ENCODE results near the gene SHB. TPM values are rescaled to one million over a fixed set of nuclear protein-coding genes. Genes with fewer than 3 reads are reported as not detected.
A peak's percentile ranks its signal among the peaks of the same experiment; 100 is the strongest.

Gene SHB
- total RNA-seq, 1 experiment from 2014 or later = 12.2 TPM

DNA sequence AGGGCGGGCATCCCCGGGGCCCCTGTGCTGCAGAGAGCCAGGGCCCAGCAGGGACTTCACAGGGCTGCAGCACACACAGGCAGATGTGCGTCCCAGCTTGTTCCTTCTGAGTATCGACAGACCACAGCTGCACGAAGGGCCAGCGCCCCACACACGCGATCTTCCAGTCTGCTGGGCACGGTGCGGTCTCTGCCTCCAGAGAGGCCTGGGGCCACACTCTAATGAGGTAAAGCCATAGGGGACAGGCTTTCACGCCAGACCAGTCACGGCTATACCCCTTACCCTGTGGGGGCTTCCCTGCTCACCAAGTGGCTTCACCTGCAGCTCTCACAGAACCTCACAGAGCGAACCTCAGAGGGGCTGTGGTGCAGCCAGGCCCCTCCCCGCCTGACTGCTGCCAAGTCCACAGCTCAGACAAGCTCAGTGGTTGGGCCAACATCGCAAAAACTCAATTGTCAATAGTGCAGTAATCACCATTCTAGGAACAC, 82.2 kb downstream of the SHB start:
- Mint-ChIP-seq H3K9me3 (no peaks in the 10 kb centered on the region), H3K4me1 (0 out of 2 replicates have a peak, but pooled peaks cover 4% of the 10 kb centered on the region), H3K27ac (no peak overlapping the region), H3K27me3 (ENCODE audit: low read depth) (no peaks in the 10 kb centered on the region), H3K4me3 (no peak overlapping the region), H3K36me3 (no peaks in the 10 kb centered on the region)
- ATAC-seq (no peak), DNase-seq (ENCODE audit: low spot score) (no peak)
- POLR2A ChIA-PET = no interaction called here
- TF ChIP-seq, protein P1, sequence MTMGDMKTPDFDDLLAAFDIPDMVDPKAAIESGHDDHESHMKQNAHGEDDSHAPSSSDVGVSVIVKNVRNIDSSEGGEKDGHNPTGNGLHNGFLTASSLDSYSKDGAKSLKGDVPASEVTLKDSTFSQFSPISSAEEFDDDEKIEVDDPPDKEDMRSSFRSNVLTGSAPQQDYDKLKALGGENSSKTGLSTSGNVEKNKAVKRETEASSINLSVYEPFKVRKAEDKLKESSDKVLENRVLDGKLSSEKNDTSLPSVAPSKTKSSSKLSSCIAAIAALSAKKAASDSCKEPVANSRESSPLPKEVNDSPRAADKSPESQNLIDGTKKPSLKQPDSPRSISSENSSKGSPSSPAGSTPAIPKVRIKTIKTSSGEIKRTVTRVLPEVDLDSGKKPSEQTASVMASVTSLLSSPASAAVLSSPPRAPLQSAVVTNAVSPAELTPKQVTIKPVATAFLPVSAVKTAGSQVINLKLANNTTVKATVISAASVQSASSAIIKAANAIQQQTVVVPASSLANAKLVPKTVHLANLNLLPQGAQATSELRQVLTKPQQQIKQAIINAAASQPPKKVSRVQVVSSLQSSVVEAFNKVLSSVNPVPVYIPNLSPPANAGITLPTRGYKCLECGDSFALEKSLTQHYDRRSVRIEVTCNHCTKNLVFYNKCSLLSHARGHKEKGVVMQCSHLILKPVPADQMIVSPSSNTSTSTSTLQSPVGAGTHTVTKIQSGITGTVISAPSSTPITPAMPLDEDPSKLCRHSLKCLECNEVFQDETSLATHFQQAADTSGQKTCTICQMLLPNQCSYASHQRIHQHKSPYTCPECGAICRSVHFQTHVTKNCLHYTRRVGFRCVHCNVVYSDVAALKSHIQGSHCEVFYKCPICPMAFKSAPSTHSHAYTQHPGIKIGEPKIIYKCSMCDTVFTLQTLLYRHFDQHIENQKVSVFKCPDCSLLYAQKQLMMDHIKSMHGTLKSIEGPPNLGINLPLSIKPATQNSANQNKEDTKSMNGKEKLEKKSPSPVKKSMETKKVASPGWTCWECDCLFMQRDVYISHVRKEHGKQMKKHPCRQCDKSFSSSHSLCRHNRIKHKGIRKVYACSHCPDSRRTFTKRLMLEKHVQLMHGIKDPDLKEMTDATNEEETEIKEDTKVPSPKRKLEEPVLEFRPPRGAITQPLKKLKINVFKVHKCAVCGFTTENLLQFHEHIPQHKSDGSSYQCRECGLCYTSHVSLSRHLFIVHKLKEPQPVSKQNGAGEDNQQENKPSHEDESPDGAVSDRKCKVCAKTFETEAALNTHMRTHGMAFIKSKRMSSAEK (CRISPR knock-in tag; IDR thresholded peaks at IDR 0.05; ENCODE audit: borderline replicate concordance) = no peak
- TF ChIP-seq RELA (CRISPR knock-in tag; IDR thresholded peaks at IDR 0.05; ENCODE audit: borderline replicate concordance) (no peak), CREB1 (CRISPR knock-in tag; IDR thresholded peaks at IDR 0.05) (no peak), SP1 (CRISPR knock-in tag; conservative IDR thresholded peaks at IDR 0.05) (no peak)
- TF ChIP-seq, protein P2, sequence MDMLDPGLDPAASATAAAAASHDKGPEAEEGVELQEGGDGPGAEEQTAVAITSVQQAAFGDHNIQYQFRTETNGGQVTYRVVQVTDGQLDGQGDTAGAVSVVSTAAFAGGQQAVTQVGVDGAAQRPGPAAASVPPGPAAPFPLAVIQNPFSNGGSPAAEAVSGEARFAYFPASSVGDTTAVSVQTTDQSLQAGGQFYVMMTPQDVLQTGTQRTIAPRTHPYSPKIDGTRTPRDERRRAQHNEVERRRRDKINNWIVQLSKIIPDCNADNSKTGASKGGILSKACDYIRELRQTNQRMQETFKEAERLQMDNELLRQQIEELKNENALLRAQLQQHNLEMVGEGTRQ (CRISPR knock-in tag; IDR thresholded peaks at IDR 0.05) = no peak
- CTCF ChIA-PET = interaction anchor here (0.9 to 1.0 kb wide), 2 partner anchors 38 to 101 kb away, joined by 3 read pairs; no protein-coding TSS in a partner anchor

DNA sequence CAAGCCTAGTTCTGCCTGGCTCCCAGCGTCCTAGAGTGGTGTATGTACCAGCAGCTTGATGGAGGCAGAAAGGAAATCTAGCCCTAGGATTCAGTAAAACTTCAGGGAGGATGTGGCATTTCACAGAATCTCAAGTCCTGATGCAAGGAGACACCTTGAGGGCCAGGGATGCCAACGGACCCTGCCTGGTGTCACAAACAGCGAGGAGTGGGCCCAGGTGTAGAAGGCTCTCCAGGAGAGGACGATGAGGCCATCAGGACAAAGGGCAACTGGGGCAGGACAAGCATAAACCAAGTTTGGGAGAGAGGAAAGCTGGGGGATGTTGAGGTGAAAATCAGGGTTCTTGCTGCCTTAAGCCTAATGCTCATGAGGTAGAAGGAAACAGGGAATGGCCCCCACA, 83.0 kb downstream of the SHB start:
- H3K9me3 Mint-ChIP-seq = no peaks in the 10 kb centered on the region
- ChIA-PET CTCF (no interaction called here), POLR2A (no interaction called here)
- H3K4me1 Mint-ChIP-seq = 0 out of 2 replicates have a peak, but pooled peaks cover 4% of the 10 kb centered on the region
- no peaks in the 10 kb centered on the region for H3K36me3 Mint-ChIP-seq
- DNase-seq (ENCODE audit: low spot score) = no peak
- TF ChIP-seq ZNF263 (CRISPR knock-in tag; IDR thresholded peaks at IDR 0.05; ENCODE audit: low read depth) (no peak), CREB1 (CRISPR knock-in tag; IDR thresholded peaks at IDR 0.05) (no peak), ZNF138 (CRISPR knock-in tag; conservative IDR thresholded peaks at IDR 0.05) (no peak), GTF2I (CRISPR knock-in tag; conservative IDR thresholded peaks at IDR 0.05) (no peak), EMX1 (CRISPR knock-in tag; IDR thresholded peaks at IDR 0.05) (no peak), ELF4 (CRISPR knock-in tag; IDR thresholded peaks at IDR 0.05; ENCODE audit: low read depth) (no peak), GRHL2 (CRISPR knock-in tag; IDR thresholded peaks at IDR 0.05; ENCODE audit: insufficient replicate concordance, severe bottlenecking) (no peak), TP53 (CRISPR knock-in tag; IDR thresholded peaks at IDR 0.05) (no peak), ZBTB21 (CRISPR knock-in tag; IDR thresholded peaks at IDR 0.05; ENCODE audit: borderline replicate concordance) (no peak), ATF1 (CRISPR knock-in tag; IDR thresholded peaks at IDR 0.05) (no peak), NR1H2 (CRISPR knock-in tag; IDR thresholded peaks at IDR 0.05) (no peak)
- TF ChIP-seq, protein P3, sequence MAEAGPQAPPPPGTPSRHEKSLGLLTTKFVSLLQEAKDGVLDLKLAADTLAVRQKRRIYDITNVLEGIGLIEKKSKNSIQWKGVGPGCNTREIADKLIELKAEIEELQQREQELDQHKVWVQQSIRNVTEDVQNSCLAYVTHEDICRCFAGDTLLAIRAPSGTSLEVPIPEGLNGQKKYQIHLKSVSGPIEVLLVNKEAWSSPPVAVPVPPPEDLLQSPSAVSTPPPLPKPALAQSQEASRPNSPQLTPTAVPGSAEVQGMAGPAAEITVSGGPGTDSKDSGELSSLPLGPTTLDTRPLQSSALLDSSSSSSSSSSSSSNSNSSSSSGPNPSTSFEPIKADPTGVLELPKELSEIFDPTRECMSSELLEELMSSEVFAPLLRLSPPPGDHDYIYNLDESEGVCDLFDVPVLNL (CRISPR knock-in tag; IDR thresholded peaks at IDR 0.05; ENCODE audit: borderline replicate concordance, low read depth) = no peak
- TF ChIP-seq, protein P4, sequence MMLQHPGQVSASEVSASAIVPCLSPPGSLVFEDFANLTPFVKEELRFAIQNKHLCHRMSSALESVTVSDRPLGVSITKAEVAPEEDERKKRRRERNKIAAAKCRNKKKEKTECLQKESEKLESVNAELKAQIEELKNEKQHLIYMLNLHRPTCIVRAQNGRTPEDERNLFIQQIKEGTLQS (CRISPR knock-in tag; conservative IDR thresholded peaks at IDR 0.05) = no peak
- TF ChIP-seq, protein P5, sequence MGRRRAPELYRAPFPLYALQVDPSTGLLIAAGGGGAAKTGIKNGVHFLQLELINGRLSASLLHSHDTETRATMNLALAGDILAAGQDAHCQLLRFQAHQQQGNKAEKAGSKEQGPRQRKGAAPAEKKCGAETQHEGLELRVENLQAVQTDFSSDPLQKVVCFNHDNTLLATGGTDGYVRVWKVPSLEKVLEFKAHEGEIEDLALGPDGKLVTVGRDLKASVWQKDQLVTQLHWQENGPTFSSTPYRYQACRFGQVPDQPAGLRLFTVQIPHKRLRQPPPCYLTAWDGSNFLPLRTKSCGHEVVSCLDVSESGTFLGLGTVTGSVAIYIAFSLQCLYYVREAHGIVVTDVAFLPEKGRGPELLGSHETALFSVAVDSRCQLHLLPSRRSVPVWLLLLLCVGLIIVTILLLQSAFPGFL (CRISPR knock-in tag; IDR thresholded peaks at IDR 0.05; ENCODE audit: borderline replicate concordance) = no peak
- TF ChIP-seq, protein P6, sequence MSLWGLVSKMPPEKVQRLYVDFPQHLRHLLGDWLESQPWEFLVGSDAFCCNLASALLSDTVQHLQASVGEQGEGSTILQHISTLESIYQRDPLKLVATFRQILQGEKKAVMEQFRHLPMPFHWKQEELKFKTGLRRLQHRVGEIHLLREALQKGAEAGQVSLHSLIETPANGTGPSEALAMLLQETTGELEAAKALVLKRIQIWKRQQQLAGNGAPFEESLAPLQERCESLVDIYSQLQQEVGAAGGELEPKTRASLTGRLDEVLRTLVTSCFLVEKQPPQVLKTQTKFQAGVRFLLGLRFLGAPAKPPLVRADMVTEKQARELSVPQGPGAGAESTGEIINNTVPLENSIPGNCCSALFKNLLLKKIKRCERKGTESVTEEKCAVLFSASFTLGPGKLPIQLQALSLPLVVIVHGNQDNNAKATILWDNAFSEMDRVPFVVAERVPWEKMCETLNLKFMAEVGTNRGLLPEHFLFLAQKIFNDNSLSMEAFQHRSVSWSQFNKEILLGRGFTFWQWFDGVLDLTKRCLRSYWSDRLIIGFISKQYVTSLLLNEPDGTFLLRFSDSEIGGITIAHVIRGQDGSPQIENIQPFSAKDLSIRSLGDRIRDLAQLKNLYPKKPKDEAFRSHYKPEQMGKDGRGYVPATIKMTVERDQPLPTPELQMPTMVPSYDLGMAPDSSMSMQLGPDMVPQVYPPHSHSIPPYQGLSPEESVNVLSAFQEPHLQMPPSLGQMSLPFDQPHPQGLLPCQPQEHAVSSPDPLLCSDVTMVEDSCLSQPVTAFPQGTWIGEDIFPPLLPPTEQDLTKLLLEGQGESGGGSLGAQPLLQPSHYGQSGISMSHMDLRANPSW (CRISPR knock-in tag; conservative IDR thresholded peaks at IDR 0.05; ENCODE audit: low read depth) = no peak
- H3K27me3 Mint-ChIP-seq (ENCODE audit: low read depth) = no peaks in the 10 kb centered on the region
- ATAC-seq = no peak
- peak overlapping the region; percentile 47 for H3K27ac Mint-ChIP-seq
- no peak overlapping the region for H3K4me3 Mint-ChIP-seq

Data from WTC11 (cell line).